SK-N-MC (cell line): ENCODE results near the gene RPIA.

ENCODE experiments used
- EZH2 ChIP-seq: fragments of 200-600 bp; sonication (generic); IDR thresholded peaks from one replicate; pipeline ENCODE4 v1.6.1; 2017; ENCODE audit warnings: antibody characterized with exemption
- POLR2AphosphoS5 ChIP-seq: IDR thresholded peaks from 2 replicates; pipeline ENCODE4 v1.6.1; 2012; ENCODE audit warnings: mild to moderate bottlenecking, low read depth, low read length, borderline replicate concordance

GRCh38 chr2:88684519-88684918 lies 7.0 kb upstream of the RPIA start:
- TF ChIP-seq POLR2AphosphoS5 (no peak), EZH2 (no peak)
